CD4-positive, alpha-beta T cell (primary cell): ENCODE data around the gene MED15. TPM values are rescaled to one million over a fixed set of nuclear protein-coding genes. Genes with fewer than 3 reads are reported as not detected.

Experiments used
- ATAC-seq: fragments of 200-7000 bp; cut with Tn5 transposase; one replicate; pipeline ENCODE4 v1.10.0; 2022; ENCODE audit warnings: mild to moderate bottlenecking; ENCODE audit not compliant: poor library complexity
- CTCF ChIA-PET: fragments of 350-600 bp; sonication (Branson Sonifier 250); formaldehyde crosslinking; loops from one replicate; lab custom pipeline; 2021; ENCODE audit warnings: antibody characterized with exemption, inconsistent platforms; lab: Charles Lee
- POLR2A ChIA-PET: fragments of 350-600 bp; sonication (Branson Sonifier 250); formaldehyde crosslinking; loops from one replicate; lab custom pipeline; 2021; ENCODE audit warnings: antibody characterized with exemption, inconsistent platforms; lab: Charles Lee
- DNase-seq, 14 experiments: peaks; one replicate each; pipeline ENCODE4 v3.0.0-alpha.2; 2013 to 2020; ENCODE audit warnings: mixed read lengths in 2 of 14
- H3K27ac ChIP-seq, 2 donors: one replicate each; pipeline versions ENCODE4 v1.5.1 to v1.7.0; 2013; ENCODE audit warnings: low read length in 2 of 2, low read depth in 1 of 2, mild to moderate bottlenecking in 1 of 2
- H3K27me3 ChIP-seq, 2 experiments: 1 replicate in 1 of 2; 2 replicates in 1 of 2; pipeline versions ENCODE4 v1.6.1 to v1.7.0; 2013; ENCODE audit warnings: low read length in 2 of 2, control low read depth in 1 of 2, mild to moderate bottlenecking in 1 of 2, moderate library complexity in 1 of 2; ENCODE audit not compliant: insufficient read depth in 2 of 2, control insufficient read depth in 1 of 2
- H3K36me3 ChIP-seq: one replicate; pipeline ENCODE4 v1.6.1; 2013; ENCODE audit warnings: low read length, control low read depth; ENCODE audit not compliant: insufficient read depth
- H3K4me1 ChIP-seq: one replicate; pipeline ENCODE4 v1.6.1; 2013; ENCODE audit warnings: low read length, control low read depth; ENCODE audit not compliant: insufficient read depth
- H3K4me3 ChIP-seq: one replicate; pipeline ENCODE4 v1.5.1; 2013; ENCODE audit warnings: mild to moderate bottlenecking, low read length, moderate library complexity
- H3K9me3 ChIP-seq, 2 experiments: 1 replicate in 1 of 2; 2 replicates in 1 of 2; pipeline versions ENCODE4 v1.6.1 to v1.7.0; 2013; ENCODE audit warnings: low read length in 2 of 2, mild to moderate bottlenecking in 2 of 2, control low read depth in 1 of 2, moderate library complexity in 1 of 2; ENCODE audit not compliant: control insufficient read depth in 1 of 2, insufficient read depth in 1 of 2
- H3K27ac Mint-ChIP-seq: one replicate; pipeline ENCODE4 v1.8.0; 2020; ENCODE audit warnings: mixed read lengths
- H3K27me3 Mint-ChIP-seq: one replicate; pipeline ENCODE4 v1.8.0; 2021; ENCODE audit warnings: mixed read lengths
- H3K36me3 Mint-ChIP-seq: one replicate; pipeline ENCODE4 v1.8.0; 2021; ENCODE audit warnings: low read depth, mixed read lengths
- H3K4me1 Mint-ChIP-seq: one replicate; pipeline ENCODE4 v1.8.0; 2021; ENCODE audit warnings: low read depth, mixed read lengths
- H3K4me3 Mint-ChIP-seq: one replicate; pipeline ENCODE4 v1.8.0; 2020; ENCODE audit warnings: mild to moderate bottlenecking, mixed read lengths
- H3K9me3 Mint-ChIP-seq: one replicate; pipeline ENCODE4 v1.8.0; 2020; ENCODE audit warnings: mixed read lengths
- intact Hi-C, 2 experiments: fragments of 100-400 bp; cut with DNase I in 1 of 2; cut with micrococcal nuclease in 1 of 2; formaldehyde crosslinking; loops; one replicate each; pipeline versions ENCODE4 v1.15.1 to v1.9.0; 2023 to 2025; cut with DNase I, micrococcal nuclease
- polyA plus RNA-seq, 2 donors: library from polyadenylated mRNA; unstranded; fragments of 120-200 nt; gene quantifications; one replicate each; pipeline ENCODE4 v1.2.1, GENCODE V29; 2013
- total RNA-seq, 174 experiments: library from RNA in 2 of 174; stranded (reverse) in 2 of 174; gene quantifications; one replicate each; pipeline ENCODE4 v1.2.3 and lab custom pipeline; 2021 to 2026
- TF ChIP-seq, protein P1 (sequence below): fragments of 200-600 bp; IDR thresholded peaks from one replicate; pipeline ENCODE4 v1.8.0; 2022; ENCODE audit warnings: antibody characterized with exemption, mild to moderate bottlenecking

Gene MED15, protein sequence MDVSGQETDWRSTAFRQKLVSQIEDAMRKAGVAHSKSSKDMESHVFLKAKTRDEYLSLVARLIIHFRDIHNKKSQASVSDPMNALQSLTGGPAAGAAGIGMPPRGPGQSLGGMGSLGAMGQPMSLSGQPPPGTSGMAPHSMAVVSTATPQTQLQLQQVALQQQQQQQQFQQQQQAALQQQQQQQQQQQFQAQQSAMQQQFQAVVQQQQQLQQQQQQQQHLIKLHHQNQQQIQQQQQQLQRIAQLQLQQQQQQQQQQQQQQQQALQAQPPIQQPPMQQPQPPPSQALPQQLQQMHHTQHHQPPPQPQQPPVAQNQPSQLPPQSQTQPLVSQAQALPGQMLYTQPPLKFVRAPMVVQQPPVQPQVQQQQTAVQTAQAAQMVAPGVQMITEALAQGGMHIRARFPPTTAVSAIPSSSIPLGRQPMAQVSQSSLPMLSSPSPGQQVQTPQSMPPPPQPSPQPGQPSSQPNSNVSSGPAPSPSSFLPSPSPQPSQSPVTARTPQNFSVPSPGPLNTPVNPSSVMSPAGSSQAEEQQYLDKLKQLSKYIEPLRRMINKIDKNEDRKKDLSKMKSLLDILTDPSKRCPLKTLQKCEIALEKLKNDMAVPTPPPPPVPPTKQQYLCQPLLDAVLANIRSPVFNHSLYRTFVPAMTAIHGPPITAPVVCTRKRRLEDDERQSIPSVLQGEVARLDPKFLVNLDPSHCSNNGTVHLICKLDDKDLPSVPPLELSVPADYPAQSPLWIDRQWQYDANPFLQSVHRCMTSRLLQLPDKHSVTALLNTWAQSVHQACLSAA
- total RNA-seq (100 to 1,000 TPM; 181 to 191 TPM), total RNA-seq (lab: John Stamatoyannopoulos, UW) (49.2 to 305 (median 124) reads per million in 172 experiments)
- polyA plus RNA-seq (2013, experiment 1 of 2): 101 TPM
- polyA plus RNA-seq (2013, experiment 2 of 2): 125 TPM

DNA sequence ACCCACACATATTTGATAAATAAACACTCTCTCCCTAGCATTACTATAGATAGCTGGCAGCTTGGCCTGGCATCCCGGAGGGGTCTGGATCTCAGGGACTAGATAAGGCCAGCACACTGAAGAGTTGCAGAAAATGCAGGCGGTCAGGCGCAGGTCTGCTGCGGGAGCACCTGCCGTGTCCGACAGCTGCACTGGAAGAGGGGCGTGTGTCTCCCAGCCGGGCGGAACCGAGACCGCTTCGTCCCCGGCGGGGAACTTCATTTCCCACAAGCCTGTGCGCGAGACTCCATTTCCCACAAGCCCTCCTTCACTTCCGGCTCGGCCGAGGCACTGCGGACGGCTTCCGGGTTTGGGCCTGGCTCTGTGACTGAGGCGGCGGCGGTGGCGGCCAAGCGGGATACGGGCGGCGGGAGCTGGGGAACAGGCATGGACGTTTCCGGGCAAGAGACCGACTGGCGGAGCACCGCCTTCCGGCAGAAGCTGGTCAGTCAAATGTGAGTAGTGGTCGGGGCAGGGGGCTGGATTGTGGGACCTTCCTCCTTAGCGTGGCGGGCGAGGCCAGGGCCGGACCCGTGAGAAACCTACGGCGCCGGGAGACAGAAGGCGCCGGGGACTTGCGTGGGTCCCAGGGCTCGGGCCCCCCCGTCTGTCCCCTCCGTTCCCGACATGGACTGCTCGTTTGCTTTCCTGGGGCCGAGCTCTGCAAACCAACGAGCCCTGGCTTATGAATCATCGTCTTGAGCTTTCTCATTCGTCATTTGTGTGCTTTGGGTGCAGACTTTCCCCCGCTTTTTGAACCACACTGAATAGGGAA, at the start of gene MED15:
TSS of gene MED15 (plus strand) at position 358 of the 814 bp plus-strand sequence. CDS start at position 427, 69 bp downstream.
- H3K9me3 Mint-ChIP-seq: no peaks in the 10 kb centered on the region
- Histone ChIP-seq H3K4me3 (peak within 1 kb of the TSS; percentile 100), H3K4me1 (peaks cover 42% of the 10 kb centered on the region), H3K36me3 (peaks cover 7% of the 10 kb centered on the region), H3K9me3 (no peaks in the 10 kb centered on the region), H3K27me3 (no peaks in the 10 kb centered on the region), H3K27ac (peak within 1 kb of the TSS; percentile 88 to 90)
- H3K36me3 Mint-ChIP-seq: peaks cover 46% of the 10 kb centered on the region
- ATAC-seq: peak; percentile 83
- CTCF ChIA-PET: interaction anchor here (0.9 to 2.5 kb wide), 6 partner anchors 12 to 64 kb away, joined by 3 to 11 read pairs (median 5); partner anchors contain the start of gene KLHL22
- H3K27ac Mint-ChIP-seq: peak within 1 kb of the TSS; percentile 94
- TF ChIP-seq, protein P1, sequence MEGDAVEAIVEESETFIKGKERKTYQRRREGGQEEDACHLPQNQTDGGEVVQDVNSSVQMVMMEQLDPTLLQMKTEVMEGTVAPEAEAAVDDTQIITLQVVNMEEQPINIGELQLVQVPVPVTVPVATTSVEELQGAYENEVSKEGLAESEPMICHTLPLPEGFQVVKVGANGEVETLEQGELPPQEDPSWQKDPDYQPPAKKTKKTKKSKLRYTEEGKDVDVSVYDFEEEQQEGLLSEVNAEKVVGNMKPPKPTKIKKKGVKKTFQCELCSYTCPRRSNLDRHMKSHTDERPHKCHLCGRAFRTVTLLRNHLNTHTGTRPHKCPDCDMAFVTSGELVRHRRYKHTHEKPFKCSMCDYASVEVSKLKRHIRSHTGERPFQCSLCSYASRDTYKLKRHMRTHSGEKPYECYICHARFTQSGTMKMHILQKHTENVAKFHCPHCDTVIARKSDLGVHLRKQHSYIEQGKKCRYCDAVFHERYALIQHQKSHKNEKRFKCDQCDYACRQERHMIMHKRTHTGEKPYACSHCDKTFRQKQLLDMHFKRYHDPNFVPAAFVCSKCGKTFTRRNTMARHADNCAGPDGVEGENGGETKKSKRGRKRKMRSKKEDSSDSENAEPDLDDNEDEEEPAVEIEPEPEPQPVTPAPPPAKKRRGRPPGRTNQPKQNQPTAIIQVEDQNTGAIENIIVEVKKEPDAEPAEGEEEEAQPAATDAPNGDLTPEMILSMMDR: no peak
- peaks cover 51% of the 10 kb centered on the region for H3K4me1 Mint-ChIP-seq
- H3K4me3 Mint-ChIP-seq: peak within 1 kb of the TSS; percentile 98
- intact Hi-C loops: loop anchor here (2.0 to 5.0 kb wide), 4 partner anchors 57 to 415 kb away; partner anchors contain the start of genes RANBP1 (in 1 of the 2) and TRMT2A (in 1 of the 2)
- peak; percentile 77 to 93 (median 84) for DNase-seq
- POLR2A ChIA-PET: interaction anchor here (0.6 to 5.6 kb wide), 15 partner anchors 11 to 1356 kb away, joined by 3 to 60 read pairs (median 5); no protein-coding TSS in a partner anchor
- no peaks in the 10 kb centered on the region for H3K27me3 Mint-ChIP-seq

- Histone ChIP-seq H3K4me1 (peaks cover 46% of the 10 kb centered on the region), H3K27me3 (no peaks in the 10 kb centered on the region), H3K27ac (no peak overlapping the region), H3K36me3 (peaks cover 18% of the 10 kb centered on the region), H3K9me3 (no peaks in the 10 kb centered on the region), H3K4me3 (no peak overlapping the region)
- no peak overlapping the region for H3K4me3 Mint-ChIP-seq
- peaks cover 43% of the 10 kb centered on the region for H3K36me3 Mint-ChIP-seq
- H3K4me1 Mint-ChIP-seq: peaks cover 53% of the 10 kb centered on the region
- no peaks in the 10 kb centered on the region for H3K9me3 Mint-ChIP-seq
- no peak for ATAC-seq
- POLR2A ChIA-PET: no interaction called here
- H3K27ac Mint-ChIP-seq: no peak overlapping the region
- CTCF ChIA-PET: no interaction called here
- TF ChIP-seq, protein P1: no peak
- intact Hi-C loops: loop anchor here in 1 of 2 experiments (10.0 kb wide), 1 partner anchor 96 kb away; no protein-coding TSS in a partner anchor
- DNase-seq: no peak
- H3K27me3 Mint-ChIP-seq: no peaks in the 10 kb centered on the region
Measured at GRCh38 chr22:20458530-20459151, 48.8 kb upstream of the MED15 start.
